Measurements from ENCODE around the gene MYO3A.

The MYO3A gene

GRCh38 chr10:26220901-26221300 is 286.9 kb downstream of the MYO3A start:
- H3K27me3 ChIP-seq (ENCODE audit: control insufficient read depth, low read length) = no peaks in the 10 kb centered on the region
- no peak overlapping the region for H3K4me3 ChIP-seq (ENCODE audit: low read length)
- no peak overlapping the region for H3K27ac ChIP-seq (ENCODE audit: low read depth, low read length)
- H3K9me2 ChIP-seq (replicated peaks; ENCODE audit: control insufficient read depth, low read length) = no peaks in the 10 kb centered on the region
- H3K9me3 ChIP-seq (ENCODE audit: control insufficient read depth, insufficient read depth, low read length) = peaks cover 5% of the 10 kb centered on the region; the same call in 1 of the 2 replicates
- no peak overlapping the region for H3K4me2 ChIP-seq (ENCODE audit: low read length)
- H3K36me3 ChIP-seq (ENCODE audit: control insufficient read depth, low read length) = no peaks in the 10 kb centered on the region
- TF ChIP-seq CTCF (IDR thresholded peaks at IDR 0.05; ENCODE audit: low read depth, low read length, poor library complexity, severe bottlenecking) (no peak), EZH2phosphoT487 (IDR thresholded peaks at IDR 0.05; ENCODE audit: borderline replicate concordance, low read length) (no peak)
- H3K79me2 ChIP-seq (ENCODE audit: control insufficient read depth, low read length) = no peaks in the 10 kb centered on the region
- H3K4me1 ChIP-seq (ENCODE audit: control insufficient read depth, low read length) = peaks cover 18% of the 10 kb centered on the region
- H4K20me1 ChIP-seq (ENCODE audit: control insufficient read depth, insufficient read depth, low read depth, low read length) = no peaks in the 10 kb centered on the region
- H3F3A ChIP-seq (ENCODE audit: control insufficient read depth, insufficient read depth) = no peaks in the 10 kb centered on the region

- Histone ChIP-seq H3K9me2 (replicated peaks; ENCODE audit: control insufficient read depth, low read length) (no peaks in the 10 kb centered on the region), H3K27me3 (ENCODE audit: control insufficient read depth, low read length) (no peaks in the 10 kb centered on the region), H3K27ac (ENCODE audit: low read depth, low read length) (no peak overlapping the region), H3K4me1 (ENCODE audit: control insufficient read depth, low read length) (peaks cover 18% of the 10 kb centered on the region), H4K20me1 (ENCODE audit: control insufficient read depth, insufficient read depth, low read depth, low read length) (no peaks in the 10 kb centered on the region), H3K4me2 (ENCODE audit: low read length) (no peak overlapping the region), H3K79me2 (ENCODE audit: control insufficient read depth, low read length) (no peaks in the 10 kb centered on the region), H3K4me3 (ENCODE audit: low read length) (no peak overlapping the region), H3F3A (ENCODE audit: control insufficient read depth, insufficient read depth) (no peaks in the 10 kb centered on the region), H3K9me3 (ENCODE audit: control insufficient read depth, insufficient read depth, low read length) (peaks cover 5% of the 10 kb centered on the region; the same call in 1 of the 2 replicates), H3K36me3 (ENCODE audit: control insufficient read depth, low read length) (no peaks in the 10 kb centered on the region)
- TF ChIP-seq CTCF (IDR thresholded peaks at IDR 0.05; ENCODE audit: low read depth, low read length, poor library complexity, severe bottlenecking) (no peak), EZH2phosphoT487 (IDR thresholded peaks at IDR 0.05; ENCODE audit: borderline replicate concordance, low read length) (no peak)
Observed at GRCh38 chr10:26221541-26221940, 287.5 kb downstream of the MYO3A start.

- Histone ChIP-seq H3K79me2 (ENCODE audit: control insufficient read depth, low read length) (no peaks in the 10 kb centered on the region), H3K4me2 (ENCODE audit: low read length) (no peak overlapping the region), H3K4me3 (ENCODE audit: low read length) (no peak overlapping the region), H3K9me2 (replicated peaks; ENCODE audit: control insufficient read depth, low read length) (no peaks in the 10 kb centered on the region), H3K9me3 (ENCODE audit: control insufficient read depth, insufficient read depth, low read length) (no peaks in the 10 kb centered on the region), H3K4me1 (ENCODE audit: control insufficient read depth, low read length) (peaks cover 18% of the 10 kb centered on the region), H3K36me3 (ENCODE audit: control insufficient read depth, low read length) (no peaks in the 10 kb centered on the region), H4K20me1 (ENCODE audit: control insufficient read depth, insufficient read depth, low read depth, low read length) (no peaks in the 10 kb centered on the region), H3F3A (ENCODE audit: control insufficient read depth, insufficient read depth) (no peaks in the 10 kb centered on the region), H3K27me3 (ENCODE audit: control insufficient read depth, low read length) (no peaks in the 10 kb centered on the region), H3K27ac (ENCODE audit: low read depth, low read length) (no peak overlapping the region)
- no peak for TF ChIP-seq EZH2phosphoT487 (IDR thresholded peaks at IDR 0.05; ENCODE audit: borderline replicate concordance, low read length)
- no peak for TF ChIP-seq CTCF (IDR thresholded peaks at IDR 0.05; ENCODE audit: low read depth, low read length, poor library complexity, severe bottlenecking)
Observed at GRCh38 chr10:26222563-26222962, 288.5 kb downstream of the MYO3A start.
